ENCODE results near the gene CFAP157. TPM values are rescaled to one million over a fixed set of nuclear protein-coding genes. Genes with fewer than 3 reads are reported as not detected.

Gene CFAP157
- total and polyA plus RNA-seq, 9 donors, result 0.22 to 99.0 (median 3.5) TPM

- no peaks in the 10 kb centered on the region for H3K27me3 ChIP-seq
- intact Hi-C loops (cut with DNase I), result loop anchor here in 1 of 4 donors (10.0 kb wide), 1 partner anchor 217 kb away; no protein-coding TSS in a partner anchor
- H3K4me3 ChIP-seq, result no peak overlapping the region
- peaks cover 3% of the 10 kb centered on the region for H3K4me1 ChIP-seq (ENCODE audit: insufficient read depth)
- H3K9me3 ChIP-seq, result no peaks in the 10 kb centered on the region
- no peak overlapping the region for H3K27ac ChIP-seq
- WGBS, 3 donors, result 72 to 82% (median 72%) methylated on average over 12 of the region's 12 CpGs
- no peak for DNase-seq
- TF ChIP-seq, protein P1, sequence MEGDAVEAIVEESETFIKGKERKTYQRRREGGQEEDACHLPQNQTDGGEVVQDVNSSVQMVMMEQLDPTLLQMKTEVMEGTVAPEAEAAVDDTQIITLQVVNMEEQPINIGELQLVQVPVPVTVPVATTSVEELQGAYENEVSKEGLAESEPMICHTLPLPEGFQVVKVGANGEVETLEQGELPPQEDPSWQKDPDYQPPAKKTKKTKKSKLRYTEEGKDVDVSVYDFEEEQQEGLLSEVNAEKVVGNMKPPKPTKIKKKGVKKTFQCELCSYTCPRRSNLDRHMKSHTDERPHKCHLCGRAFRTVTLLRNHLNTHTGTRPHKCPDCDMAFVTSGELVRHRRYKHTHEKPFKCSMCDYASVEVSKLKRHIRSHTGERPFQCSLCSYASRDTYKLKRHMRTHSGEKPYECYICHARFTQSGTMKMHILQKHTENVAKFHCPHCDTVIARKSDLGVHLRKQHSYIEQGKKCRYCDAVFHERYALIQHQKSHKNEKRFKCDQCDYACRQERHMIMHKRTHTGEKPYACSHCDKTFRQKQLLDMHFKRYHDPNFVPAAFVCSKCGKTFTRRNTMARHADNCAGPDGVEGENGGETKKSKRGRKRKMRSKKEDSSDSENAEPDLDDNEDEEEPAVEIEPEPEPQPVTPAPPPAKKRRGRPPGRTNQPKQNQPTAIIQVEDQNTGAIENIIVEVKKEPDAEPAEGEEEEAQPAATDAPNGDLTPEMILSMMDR (IDR thresholded peaks at IDR 0.05), result no peak
- TF ChIP-seq EP300 (IDR thresholded peaks at IDR 0.05) (no peak), POLR2A (IDR thresholded peaks at IDR 0.05) (no peak)
- H3K36me3 ChIP-seq, result no peaks in the 10 kb centered on the region
Measured at GRCh38 chr9:127722055-127722745, 15.4 kb downstream of the CFAP157 start.

DNA sequence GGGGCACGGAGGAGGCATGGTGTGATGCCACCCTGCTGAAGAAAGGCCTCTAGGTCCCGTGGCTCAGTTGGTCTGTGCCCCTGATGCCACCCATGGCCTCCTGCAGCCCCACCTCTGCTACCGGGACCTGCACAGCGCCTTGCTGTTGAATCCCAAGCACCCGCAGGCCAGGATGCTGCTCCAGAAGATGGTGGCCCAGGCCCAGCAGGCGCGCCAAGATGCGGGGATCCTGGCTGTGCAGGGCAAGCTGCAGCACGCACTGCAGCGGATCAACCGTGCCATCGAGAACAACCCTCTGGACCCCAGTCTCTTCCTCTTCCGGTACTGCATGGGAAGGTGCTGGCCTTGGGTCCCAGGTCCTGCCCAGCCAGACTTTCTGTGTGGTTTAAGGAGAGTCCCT is 16.2 kb downstream of the CFAP157 start:
- intact Hi-C loops (cut with DNase I), result loop anchor here in 1 of 4 donors (10.0 kb wide), 1 partner anchor 218 kb away; no protein-coding TSS in a partner anchor
- no peaks in the 10 kb centered on the region for H3K9me3 ChIP-seq
- H3K27ac ChIP-seq, result no peak overlapping the region
- DNase-seq, result no peak
- H3K4me1 ChIP-seq (ENCODE audit: insufficient read depth), result peaks cover 3% of the 10 kb centered on the region
- no peak overlapping the region for H3K4me3 ChIP-seq
- TF ChIP-seq EP300 (IDR thresholded peaks at IDR 0.05), result no peak
- TF ChIP-seq, protein P1 (IDR thresholded peaks at IDR 0.05), result no peak
- no peak for TF ChIP-seq POLR2A (IDR thresholded peaks at IDR 0.05)
- 94 to 98% (median 96%) methylated on average over 11 to 13 of the region's 13 CpGs for WGBS, 3 donors
- no peaks in the 10 kb centered on the region for H3K36me3 ChIP-seq
- no peaks in the 10 kb centered on the region for H3K27me3 ChIP-seq

GRCh38 chr9:127723444-127723843 is 16.7 kb downstream of the CFAP157 start:
- Histone ChIP-seq H3K9me3 (no peaks in the 10 kb centered on the region), H3K27me3 (no peaks in the 10 kb centered on the region), H3K27ac (no peak overlapping the region), H3K36me3 (no peaks in the 10 kb centered on the region), H3K4me3 (no peak overlapping the region), H3K4me1 (ENCODE audit: insufficient read depth) (peaks cover 3% of the 10 kb centered on the region)
- intact Hi-C loops (cut with DNase I), result loop anchor here in 1 of 4 donors (10.0 kb wide), 1 partner anchor 219 kb away; no protein-coding TSS in a partner anchor
- 86 to 91% (median 91%) methylated on average over 5 of the region's 5 CpGs for WGBS, 3 donors
- no peak for DNase-seq
- TF ChIP-seq EP300 (IDR thresholded peaks at IDR 0.05) (no peak), POLR2A (IDR thresholded peaks at IDR 0.05) (no peak)
- TF ChIP-seq, protein P1 (IDR thresholded peaks at IDR 0.05), result no peak

DNA sequence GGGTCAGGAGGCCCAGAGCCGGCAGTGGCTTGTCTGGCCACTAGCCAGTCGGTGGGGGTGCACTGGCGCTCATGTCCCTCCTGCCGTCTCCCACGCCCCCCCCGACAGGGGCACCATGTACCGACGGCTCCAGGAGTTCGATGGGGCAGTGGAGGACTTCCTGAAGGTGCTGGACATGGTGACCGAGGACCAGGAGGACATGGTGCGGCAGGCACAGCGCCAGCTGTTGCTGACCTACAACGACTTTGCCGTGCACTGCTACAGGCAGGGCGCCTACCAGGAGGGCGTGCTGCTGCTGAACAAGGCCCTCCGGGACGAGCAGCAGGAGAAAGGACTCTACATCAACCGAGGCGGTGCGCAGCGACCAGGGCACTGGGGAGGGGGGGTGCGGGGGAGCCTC is 17.2 kb downstream of the CFAP157 start:
- Histone ChIP-seq H3K4me3 (no peak overlapping the region), H3K4me1 (ENCODE audit: insufficient read depth) (peaks cover 3% of the 10 kb centered on the region), H3K27ac (no peak overlapping the region), H3K27me3 (no peaks in the 10 kb centered on the region), H3K36me3 (no peaks in the 10 kb centered on the region), H3K9me3 (no peaks in the 10 kb centered on the region)
- DNase-seq, result peak in 1 of 5 donors; percentile 38
- 51 to 59% (median 53%) methylated on average over 23 of the region's 23 CpGs for WGBS, 3 donors
- intact Hi-C loops (cut with DNase I), result loop anchor here in 1 of 4 donors (10.0 kb wide), 1 partner anchor 219 kb away; no protein-coding TSS in a partner anchor
- TF ChIP-seq, protein P1 (IDR thresholded peaks at IDR 0.05), result no peak
- TF ChIP-seq POLR2A (IDR thresholded peaks at IDR 0.05) (no peak), EP300 (IDR thresholded peaks at IDR 0.05) (no peak)
